ENCODE data around the gene SFT2D3.

DNA sequence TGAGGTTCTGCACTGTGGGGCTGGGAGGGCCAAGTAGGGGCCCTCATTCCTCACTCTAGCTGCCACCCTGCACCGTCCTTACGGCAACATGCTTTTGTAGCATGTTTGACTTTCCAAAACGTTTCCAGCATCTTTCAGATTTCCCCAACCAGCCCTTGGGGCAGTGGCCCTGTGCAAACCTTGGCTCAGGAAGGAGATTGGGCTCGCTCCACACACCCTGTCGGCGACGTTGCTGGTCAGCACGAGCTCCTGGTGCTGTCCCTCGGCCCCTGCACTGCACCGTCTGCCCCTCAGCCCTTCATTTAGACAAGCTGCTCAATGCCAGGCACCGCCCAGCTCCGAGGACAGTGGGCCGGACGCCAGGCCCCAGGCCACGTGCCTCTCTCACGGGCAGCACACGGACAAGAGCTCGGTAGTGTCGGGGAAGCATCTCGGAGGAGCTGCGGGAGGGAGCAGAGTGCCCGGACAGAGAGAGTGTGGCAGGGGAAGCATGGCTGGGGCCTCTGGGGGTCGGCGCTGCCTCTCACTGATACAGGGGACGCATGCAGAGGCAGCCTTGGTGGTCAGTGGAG is 48.4 kb upstream of the SFT2D3 start:
- TF ChIP-seq BHLHE40 (IDR thresholded peaks at IDR 0.05; ENCODE audit: low read depth, low read length) = no peak
- TF ChIP-seq, protein P1, sequence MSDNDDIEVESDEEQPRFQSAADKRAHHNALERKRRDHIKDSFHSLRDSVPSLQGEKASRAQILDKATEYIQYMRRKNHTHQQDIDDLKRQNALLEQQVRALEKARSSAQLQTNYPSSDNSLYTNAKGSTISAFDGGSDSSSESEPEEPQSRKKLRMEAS (IDR thresholded peaks at IDR 0.05) = no peak
- TF ChIP-seq, protein P2, sequence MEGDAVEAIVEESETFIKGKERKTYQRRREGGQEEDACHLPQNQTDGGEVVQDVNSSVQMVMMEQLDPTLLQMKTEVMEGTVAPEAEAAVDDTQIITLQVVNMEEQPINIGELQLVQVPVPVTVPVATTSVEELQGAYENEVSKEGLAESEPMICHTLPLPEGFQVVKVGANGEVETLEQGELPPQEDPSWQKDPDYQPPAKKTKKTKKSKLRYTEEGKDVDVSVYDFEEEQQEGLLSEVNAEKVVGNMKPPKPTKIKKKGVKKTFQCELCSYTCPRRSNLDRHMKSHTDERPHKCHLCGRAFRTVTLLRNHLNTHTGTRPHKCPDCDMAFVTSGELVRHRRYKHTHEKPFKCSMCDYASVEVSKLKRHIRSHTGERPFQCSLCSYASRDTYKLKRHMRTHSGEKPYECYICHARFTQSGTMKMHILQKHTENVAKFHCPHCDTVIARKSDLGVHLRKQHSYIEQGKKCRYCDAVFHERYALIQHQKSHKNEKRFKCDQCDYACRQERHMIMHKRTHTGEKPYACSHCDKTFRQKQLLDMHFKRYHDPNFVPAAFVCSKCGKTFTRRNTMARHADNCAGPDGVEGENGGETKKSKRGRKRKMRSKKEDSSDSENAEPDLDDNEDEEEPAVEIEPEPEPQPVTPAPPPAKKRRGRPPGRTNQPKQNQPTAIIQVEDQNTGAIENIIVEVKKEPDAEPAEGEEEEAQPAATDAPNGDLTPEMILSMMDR (IDR thresholded peaks at IDR 0.05) = no peak
- no peak for TF ChIP-seq EP300 (IDR thresholded peaks at IDR 0.05)
- no peak for TF ChIP-seq CHD2 (IDR thresholded peaks at IDR 0.05; ENCODE audit: low read length, partially characterized antibody)
- TF ChIP-seq HOXA7 (CRISPR knock-in tag; IDR thresholded peaks at IDR 0.05) = no peak
- TF ChIP-seq, protein P3, sequence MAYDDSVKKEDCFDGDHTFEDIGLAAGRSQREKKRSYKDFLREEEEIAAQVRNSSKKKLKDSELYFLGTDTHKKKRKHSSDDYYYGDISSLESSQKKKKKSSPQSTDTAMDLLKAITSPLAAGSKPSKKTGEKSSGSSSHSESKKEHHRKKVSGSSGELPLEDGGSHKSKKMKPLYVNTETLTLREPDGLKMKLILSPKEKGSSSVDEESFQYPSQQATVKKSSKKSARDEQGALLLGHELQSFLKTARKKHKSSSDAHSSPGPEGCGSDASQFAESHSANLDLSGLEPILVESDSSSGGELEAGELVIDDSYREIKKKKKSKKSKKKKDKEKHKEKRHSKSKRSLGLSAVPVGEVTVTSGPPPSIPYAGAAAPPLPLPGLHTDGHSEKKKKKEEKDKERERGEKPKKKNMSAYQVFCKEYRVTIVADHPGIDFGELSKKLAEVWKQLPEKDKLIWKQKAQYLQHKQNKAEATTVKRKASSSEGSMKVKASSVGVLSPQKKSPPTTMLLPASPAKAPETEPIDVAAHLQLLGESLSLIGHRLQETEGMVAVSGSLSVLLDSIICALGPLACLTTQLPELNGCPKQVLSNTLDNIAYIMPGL (CRISPR knock-in tag; IDR thresholded peaks at IDR 0.05; ENCODE audit: borderline replicate concordance) = no peak
- TF ChIP-seq HDAC2 (IDR thresholded peaks at IDR 0.05) = no peak
- TF ChIP-seq, protein P4, sequence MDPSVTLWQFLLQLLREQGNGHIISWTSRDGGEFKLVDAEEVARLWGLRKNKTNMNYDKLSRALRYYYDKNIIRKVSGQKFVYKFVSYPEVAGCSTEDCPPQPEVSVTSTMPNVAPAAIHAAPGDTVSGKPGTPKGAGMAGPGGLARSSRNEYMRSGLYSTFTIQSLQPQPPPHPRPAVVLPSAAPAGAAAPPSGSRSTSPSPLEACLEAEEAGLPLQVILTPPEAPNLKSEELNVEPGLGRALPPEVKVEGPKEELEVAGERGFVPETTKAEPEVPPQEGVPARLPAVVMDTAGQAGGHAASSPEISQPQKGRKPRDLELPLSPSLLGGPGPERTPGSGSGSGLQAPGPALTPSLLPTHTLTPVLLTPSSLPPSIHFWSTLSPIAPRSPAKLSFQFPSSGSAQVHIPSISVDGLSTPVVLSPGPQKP (IDR thresholded peaks at IDR 0.05; ENCODE audit: low read depth, low read length) = no peak
- TF ChIP-seq, protein P5, sequence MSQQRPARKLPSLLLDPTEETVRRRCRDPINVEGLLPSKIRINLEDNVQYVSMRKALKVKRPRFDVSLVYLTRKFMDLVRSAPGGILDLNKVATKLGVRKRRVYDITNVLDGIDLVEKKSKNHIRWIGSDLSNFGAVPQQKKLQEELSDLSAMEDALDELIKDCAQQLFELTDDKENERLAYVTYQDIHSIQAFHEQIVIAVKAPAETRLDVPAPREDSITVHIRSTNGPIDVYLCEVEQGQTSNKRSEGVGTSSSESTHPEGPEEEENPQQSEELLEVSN (IDR thresholded peaks at IDR 0.05; ENCODE audit: borderline replicate concordance, low read depth) = no peak
- no peak for TF ChIP-seq RAD21 (conservative IDR thresholded peaks at IDR 0.05 in 1 of 2, IDR thresholded peaks at IDR 0.05 in 1 of 2)
